Fibroblast of skin of left quadriceps (primary cell): ENCODE results near the gene CCT8.
"Not testable (repeated sequence)": the region's sequence is repeated elsewhere in the genome, so short reads cannot be mapped to it uniquely, and the experiment has no call there.

ENCODE experiments used
- DNase-seq, 2 experiments: peaks; one replicate each; pipeline ENCODE4 v3.0.0-alpha.2; 2013; ENCODE audit warnings: low read depth in 2 of 2

CCT8 gene

GRCh38 chr21:29024474-29025327 lies 48.7 kb downstream of the CCT8 start, which contains the start of gene USP16:
Gene USP16 (plus strand): TSS chr21:29024668. CDS start chr21:29027914, 3,246 bp downstream.
- DNase-seq = peak; percentile 99

- DNase-seq = no peak
Observed at GRCh38 chr21:29022166-29022565, 51.3 kb downstream of the CCT8 start.

- DNase-seq = no peak
Observed at GRCh38 chr21:29018540-29018939, 54.9 kb downstream of the CCT8 start.

GRCh38 chr21:29017639-29018237 lies 55.7 kb downstream of the CCT8 start:
- no peak for DNase-seq

- not testable (repeated sequence) for DNase-seq
Observed at GRCh38 chr21:29011236-29011635, 62.2 kb downstream of the CCT8 start.

- no peak for DNase-seq
Observed at GRCh38 chr21:29008367-29008766, 65.1 kb downstream of the CCT8 start.

GRCh38 chr21:29007810-29008209 lies 65.6 kb downstream of the CCT8 start:
- DNase-seq = no peak

GRCh38 chr21:29007135-29007534 lies 66.3 kb downstream of the CCT8 start:
- DNase-seq = no peak
